Body of pancreas (tissue), 4 donors: Measurements from ENCODE around the gene SKIC2. TPM values are rescaled to one million over a fixed set of nuclear protein-coding genes. Genes with fewer than 3 reads are reported as not detected.

Experiments used
- ATAC-seq: fragments of 150-250 bp; one replicate; pipeline ENCODE4 v1.9.1; 2016
- DNase-seq, 4 donors: peaks; one replicate each; pipeline ENCODE4 v3.0.0-alpha.2; 2019
- H3K27ac ChIP-seq, 4 donors: fragments of 200-600 bp; sonication (generic); 1 replicate in 3 of 4; 2 replicates in 1 of 4; pipeline versions ENCODE4 v1.5.1 to v1.6.1; 2016 to 2019; ENCODE audit warnings: mild to moderate bottlenecking in 1 of 4, mixed read lengths in 1 of 4, moderate library complexity in 1 of 4
- H3K27me3 ChIP-seq, 2 donors: fragments of 200-600 bp; sonication (generic); one replicate each; pipeline ENCODE4 v1.6.0; 2016; ENCODE audit warnings: mild to moderate bottlenecking in 1 of 2
- H3K36me3 ChIP-seq, 2 donors: fragments of 200-600 bp; sonication (generic); replicated peaks in 1 of 2; 2 replicates each; pipeline ENCODE4 v1.5.1; 2016; ENCODE audit warnings: low read depth in 2 of 2; ENCODE audit not compliant: insufficient read depth in 1 of 2
- H3K4me1 ChIP-seq: fragments of 200-600 bp; sonication (generic); one replicate; pipeline ENCODE4 v1.6.0; 2016
- H3K4me3 ChIP-seq, 2 donors: fragments of 200-600 bp; sonication (generic); 1 replicate in 1 of 2; 2 replicates in 1 of 2; pipeline ENCODE4 v1.5.1; 2016 to 2019
- H3K9me3 ChIP-seq, 3 donors: fragments of 200-600 bp; sonication (generic); 1 replicate in 2 of 3; 2 replicates in 1 of 3; pipeline ENCODE4 v1.5.1; 2016
- POLR2A ChIP-seq, 3 donors: fragments of 450-650 bp; IDR thresholded peaks; one replicate each; pipeline ENCODE4 v1.6.1; 2016; ENCODE audit warnings: antibody characterized with exemption in 3 of 3, mild to moderate bottlenecking in 2 of 3
- WGBS, 2 donors: methylation state at CpG; one replicate each; pipeline ENCODE4 v1.1.5; 2017; 5-methylcytosine and 5-hydroxymethylcytosine counted together
- intact Hi-C: fragments of 100-400 bp; cut with DNase I; formaldehyde crosslinking; loops from one replicate; pipeline ENCODE4 v1.15.1; 2023
- total RNA-seq, 2 donors: library from RNA; depleted of rRNA; stranded (reverse); fragments of >200 nt; gene quantifications; one replicate each; pipeline ENCODE4 v1.1.0, GENCODE V29; 2016
- TF ChIP-seq, protein P1 (sequence below), 7 experiments: fragments of 450-650 bp in 4 of 7; fragments of 200-600 bp in 3 of 7; sonication (generic) in 3 of 7; IDR thresholded peaks; one replicate each; pipeline ENCODE4 v1.5.1; 2016 to 2019; ENCODE audit warnings: antibody characterized with exemption in 7 of 7

SKIC2 gene
- total RNA-seq, 2 donors from 2014 or later: 30.9 to 52.1 TPM

DNA sequence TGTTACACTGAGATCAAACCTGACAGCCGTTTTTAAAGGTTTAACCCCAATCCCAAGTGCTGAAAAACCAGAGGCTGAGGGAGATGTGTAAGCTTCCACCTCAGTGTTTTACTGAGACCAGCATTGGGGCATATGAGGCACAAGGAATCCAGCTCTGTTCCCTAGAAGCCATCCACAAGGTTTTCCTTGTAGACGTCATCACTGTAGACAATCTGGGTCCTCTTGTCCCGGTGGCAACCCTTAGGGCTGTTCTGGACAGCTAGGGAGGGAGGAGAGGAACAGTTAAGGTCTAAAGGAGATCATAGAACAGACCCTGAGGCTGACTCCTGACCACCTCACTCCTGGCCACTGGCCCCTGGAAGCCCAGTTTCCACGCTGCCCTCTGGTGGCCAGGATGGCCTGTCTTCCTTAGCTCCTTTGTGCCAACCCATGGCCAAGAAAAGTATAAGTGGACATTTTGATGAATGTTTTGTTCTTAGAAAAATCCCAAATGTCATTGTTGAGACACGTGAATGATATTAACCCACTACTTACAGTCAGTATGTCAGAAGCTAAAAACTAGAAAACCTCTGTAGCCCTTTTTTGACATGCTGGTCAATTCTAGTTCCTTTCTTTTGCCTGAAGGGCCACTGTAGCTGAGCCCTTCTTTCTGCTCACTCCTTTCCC is 6.7 kb upstream of the SKIC2 start:
- 51 to 53% methylated on average over 5 of the region's 5 CpGs for WGBS, 2 donors
- peaks cover 8 to 25% of the 10 kb centered on the region in 2 donors for H3K36me3 ChIP-seq
- ATAC-seq (peak; percentile 76), DNase-seq (peak; percentile 61 to 74 (median 64))
- H3K27ac ChIP-seq: no peak overlapping the region
- H3K4me1 ChIP-seq: peaks cover under 1% of the 10 kb centered on the region
- no peak for TF ChIP-seq POLR2A (IDR thresholded peaks at IDR 0.05)
- TF ChIP-seq, protein P1, sequence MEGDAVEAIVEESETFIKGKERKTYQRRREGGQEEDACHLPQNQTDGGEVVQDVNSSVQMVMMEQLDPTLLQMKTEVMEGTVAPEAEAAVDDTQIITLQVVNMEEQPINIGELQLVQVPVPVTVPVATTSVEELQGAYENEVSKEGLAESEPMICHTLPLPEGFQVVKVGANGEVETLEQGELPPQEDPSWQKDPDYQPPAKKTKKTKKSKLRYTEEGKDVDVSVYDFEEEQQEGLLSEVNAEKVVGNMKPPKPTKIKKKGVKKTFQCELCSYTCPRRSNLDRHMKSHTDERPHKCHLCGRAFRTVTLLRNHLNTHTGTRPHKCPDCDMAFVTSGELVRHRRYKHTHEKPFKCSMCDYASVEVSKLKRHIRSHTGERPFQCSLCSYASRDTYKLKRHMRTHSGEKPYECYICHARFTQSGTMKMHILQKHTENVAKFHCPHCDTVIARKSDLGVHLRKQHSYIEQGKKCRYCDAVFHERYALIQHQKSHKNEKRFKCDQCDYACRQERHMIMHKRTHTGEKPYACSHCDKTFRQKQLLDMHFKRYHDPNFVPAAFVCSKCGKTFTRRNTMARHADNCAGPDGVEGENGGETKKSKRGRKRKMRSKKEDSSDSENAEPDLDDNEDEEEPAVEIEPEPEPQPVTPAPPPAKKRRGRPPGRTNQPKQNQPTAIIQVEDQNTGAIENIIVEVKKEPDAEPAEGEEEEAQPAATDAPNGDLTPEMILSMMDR (IDR thresholded peaks at IDR 0.05): peak; percentile 54 to 72 (median 64)
- no peak overlapping the region for H3K4me3 ChIP-seq
- no peaks in the 10 kb centered on the region for H3K9me3 ChIP-seq
- intact Hi-C loops: loop anchor here (5.0 kb wide), 1 partner anchor 270 kb away; the partner anchor contains the start of gene LY6G5C
- no peaks in the 10 kb centered on the region for H3K27me3 ChIP-seq

DNA sequence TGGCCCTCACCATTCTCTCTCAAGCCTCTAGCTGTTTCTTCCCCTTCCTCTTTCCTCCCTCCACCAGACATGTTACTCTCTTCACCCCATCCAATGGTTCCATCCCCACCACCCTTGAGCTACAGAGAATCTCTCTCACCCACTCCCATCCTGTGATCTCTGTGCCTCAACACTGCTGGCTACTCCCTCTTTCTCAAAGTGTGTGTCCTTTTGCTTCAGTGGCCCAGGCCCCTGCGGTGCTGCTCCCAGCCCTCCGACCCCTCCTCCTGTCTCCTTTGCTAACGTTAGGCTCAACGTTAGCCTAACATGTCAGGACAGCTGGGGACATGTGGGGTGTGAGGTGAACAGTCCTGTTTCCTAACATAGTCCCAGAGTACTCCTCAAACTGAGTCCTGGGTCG is 6.1 kb upstream of the SKIC2 start:
- ATAC-seq (no peak), DNase-seq (no peak)
- TF ChIP-seq, protein P1 (IDR thresholded peaks at IDR 0.05): no peak
- no peak for TF ChIP-seq POLR2A (IDR thresholded peaks at IDR 0.05)
- H3K9me3 ChIP-seq: no peaks in the 10 kb centered on the region
- intact Hi-C loops: loop anchor here (5.0 kb wide), 1 partner anchor 271 kb away; the partner anchor contains the start of gene LY6G5C
- H3K27me3 ChIP-seq: no peaks in the 10 kb centered on the region
- peaks cover 8 to 25% of the 10 kb centered on the region in 2 donors for H3K36me3 ChIP-seq
- WGBS, 2 donors: 68 to 84% methylated on average over 5 of the region's 5 CpGs
- H3K27ac ChIP-seq: no peak overlapping the region
- peaks cover 7% of the 10 kb centered on the region for H3K4me1 ChIP-seq
- H3K4me3 ChIP-seq: no peak overlapping the region

DNA sequence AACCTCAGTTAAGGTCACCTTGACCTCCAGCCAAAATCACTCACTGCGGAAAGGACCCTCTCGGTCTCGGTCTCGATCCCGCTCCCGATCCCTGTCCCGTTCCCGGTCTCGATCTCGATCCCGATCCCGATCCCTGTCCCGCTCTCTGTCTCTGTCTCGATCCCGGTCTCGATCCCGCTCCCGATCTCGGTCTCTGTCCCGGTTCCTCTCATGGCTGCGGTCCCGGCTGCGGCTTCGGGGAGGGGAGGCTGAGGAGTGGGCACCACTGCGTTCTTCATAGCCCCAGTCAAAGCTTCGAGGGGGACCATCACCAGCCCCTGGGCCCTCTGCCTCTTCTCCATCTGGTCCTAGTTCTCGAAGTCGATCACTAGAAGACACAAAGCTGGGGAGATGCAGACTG is 4.5 kb upstream of the SKIC2 start:
- ATAC-seq (no peak), DNase-seq (no peak)
- WGBS, 2 donors: 95 to 98% methylated on average over 27 to 28 of the region's 28 CpGs
- intact Hi-C loops: loop anchor here (5.0 kb wide), 1 partner anchor 272 kb away; the partner anchor contains the start of gene LY6G5C
- no peak overlapping the region for H3K27ac ChIP-seq
- peaks cover 16% of the 10 kb centered on the region for H3K4me1 ChIP-seq
- TF ChIP-seq, protein P1 (IDR thresholded peaks at IDR 0.05): no peak
- TF ChIP-seq POLR2A (IDR thresholded peaks at IDR 0.05): no peak
- no peak overlapping the region for H3K4me3 ChIP-seq
- no peaks in the 10 kb centered on the region for H3K27me3 ChIP-seq
- no peaks in the 10 kb centered on the region for H3K9me3 ChIP-seq
- peaks cover 8 to 25% of the 10 kb centered on the region in 2 donors for H3K36me3 ChIP-seq

DNA sequence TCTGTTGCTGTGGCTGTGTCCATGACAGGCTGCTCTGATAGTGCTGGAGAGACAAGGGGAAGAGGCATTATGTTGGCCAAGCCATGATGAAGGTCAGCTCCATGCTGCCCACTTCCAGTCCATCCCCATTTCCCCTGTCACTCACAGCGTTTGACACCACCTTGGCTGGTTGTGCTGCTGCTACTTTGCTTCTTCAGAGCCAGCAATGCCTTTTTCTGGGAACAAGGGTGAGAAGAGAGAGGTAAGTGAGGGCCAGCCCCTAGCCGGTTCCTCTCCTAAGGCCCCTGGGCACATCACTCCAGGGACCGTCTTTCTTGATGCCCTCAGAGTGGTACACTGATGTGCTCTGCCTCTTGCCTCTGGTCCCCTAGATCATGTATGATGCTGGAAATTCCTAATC is 2.2 kb upstream of the SKIC2 start:
- WGBS, 2 donors: 83 to 93% methylated on average over 3 of the region's 3 CpGs
- TF ChIP-seq, protein P1 (IDR thresholded peaks at IDR 0.05): no peak
- TF ChIP-seq POLR2A (IDR thresholded peaks at IDR 0.05): no peak
- ATAC-seq (no peak), DNase-seq (no peak)
- Histone ChIP-seq H3K9me3 (no peaks in the 10 kb centered on the region), H3K36me3 (peaks cover 8 to 25% of the 10 kb centered on the region in 2 donors), H3K27ac (no peak overlapping the region), H3K27me3 (no peaks in the 10 kb centered on the region), H3K4me1 (peaks cover 22% of the 10 kb centered on the region), H3K4me3 (no peak overlapping the region)
- intact Hi-C loops: no loop called here

DNA sequence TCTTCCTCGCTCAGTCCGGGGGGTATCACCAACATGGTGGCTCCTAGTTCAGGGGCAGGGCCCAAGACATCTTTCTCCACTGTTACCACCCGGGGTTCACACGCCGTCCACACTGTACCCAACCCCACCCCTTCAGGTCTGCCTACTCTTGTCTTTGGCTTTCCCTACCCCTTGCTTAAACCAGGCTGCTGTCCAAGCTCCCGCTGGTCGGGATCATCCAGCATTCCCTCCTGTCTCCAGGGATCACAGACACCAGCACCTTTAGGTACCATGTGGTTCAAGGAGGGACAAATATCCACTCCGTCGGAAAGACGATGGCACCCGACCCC is 599 bp upstream of the SKIC2 start:
- Histone ChIP-seq H3K4me1 (peaks cover 22% of the 10 kb centered on the region), H3K9me3 (no peaks in the 10 kb centered on the region), H3K27me3 (no peaks in the 10 kb centered on the region), H3K4me3 (peak overlapping the region; percentile 43 to 89), H3K27ac (peak overlapping the region; percentile 36 to 88 (median 75)), H3K36me3 (peaks cover 8 to 27% of the 10 kb centered on the region in 2 donors)
- intact Hi-C loops: no loop called here
- ATAC-seq (no peak), DNase-seq (no peak)
- WGBS, 2 donors: 7 to 9% methylated on average over 11 of the region's 11 CpGs
- TF ChIP-seq POLR2A (IDR thresholded peaks at IDR 0.05): no peak
- TF ChIP-seq, protein P1 (IDR thresholded peaks at IDR 0.05): no peak
